Esophagus (tissue), 2 donors: Measurements from ENCODE around the gene SYP. TPM values are rescaled to one million over a fixed set of nuclear protein-coding genes. Genes with fewer than 3 reads are reported as not detected.

ENCODE experiments used
- H3K27ac ChIP-seq, 2 donors: one replicate each; pipeline ENCODE4 v1.5.1; 2013; ENCODE audit warnings: low read depth in 2 of 2, mild to moderate bottlenecking in 2 of 2, inconsistent platforms in 1 of 2, low read length in 1 of 2, moderate library complexity in 1 of 2
- H3K27me3 ChIP-seq, 2 donors: one replicate each; pipeline ENCODE4 v1.6.1; 2013; ENCODE audit warnings: low read length in 2 of 2, control low read depth in 1 of 2, mild to moderate bottlenecking in 1 of 2; ENCODE audit not compliant: insufficient read depth in 2 of 2, control insufficient read depth in 1 of 2
- H3K36me3 ChIP-seq, 2 donors: one replicate each; pipeline ENCODE4 v1.6.1; 2013; ENCODE audit warnings: low read length in 1 of 2; ENCODE audit not compliant: control insufficient read depth in 2 of 2, insufficient read depth in 2 of 2
- H3K4me1 ChIP-seq, 2 donors: one replicate each; pipeline ENCODE4 v1.6.1; 2013; ENCODE audit warnings: low read length in 1 of 2; ENCODE audit not compliant: control insufficient read depth in 2 of 2, insufficient read depth in 2 of 2
- H3K4me3 ChIP-seq, 2 donors: one replicate each; pipeline ENCODE4 v1.5.1; 2013; ENCODE audit warnings: low read length in 2 of 2, mild to moderate bottlenecking in 2 of 2, low read depth in 1 of 2, moderate library complexity in 1 of 2
- H3K9me3 ChIP-seq, 2 donors: one replicate each; pipeline ENCODE4 v1.6.1; 2013; ENCODE audit warnings: mild to moderate bottlenecking in 2 of 2, low read depth in 1 of 2, low read length in 1 of 2, moderate library complexity in 1 of 2; ENCODE audit not compliant: control insufficient read depth in 2 of 2, insufficient read depth in 1 of 2
- WGBS, 2 donors: extraction: QIAGEN DNeasy Blood & Tissue Kit; methylation state at CpG; one replicate each; pipeline ENCODE4 v1.1.7; 2013; 5-methylcytosine and 5-hydroxymethylcytosine counted together
- polyA plus RNA-seq, 2 donors: library from polyadenylated mRNA; stranded (reverse); fragments of 200-250 nt; gene quantifications; one replicate each; pipeline ENCODE4 v1.2.3, GENCODE V29; 2013
- donor health status: healthy with polysubstance abuse.
- donor health status: Bipolar disorder and iron deficiency.

Gene SYP
- polyA plus RNA-seq, 2 donors = 0.75 to 0.79 TPM

DNA sequence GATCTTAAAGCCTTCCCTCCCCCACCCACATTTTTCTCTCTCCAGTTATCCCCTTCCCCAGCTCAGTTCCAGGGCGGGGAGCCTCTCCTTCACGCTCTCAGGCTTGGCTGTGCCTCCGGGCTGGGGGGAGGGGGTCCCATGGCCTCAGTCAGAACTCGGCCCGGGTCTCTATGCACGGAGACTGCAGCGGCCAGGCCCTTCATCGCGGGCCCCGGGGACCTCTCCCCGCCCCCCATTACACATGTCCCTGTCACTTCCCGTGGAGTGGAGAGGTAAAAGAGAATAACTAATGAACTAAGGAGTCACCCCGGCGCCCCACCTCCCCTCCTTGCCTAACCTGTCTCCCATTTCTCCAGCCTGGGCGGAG lies 13.0 kb downstream of the SYP start:
- Histone ChIP-seq H3K4me1 (peaks cover 0 to 11% of the 10 kb centered on the region in 2 donors), H3K36me3 (peaks cover 0 to 3% of the 10 kb centered on the region in 2 donors), H3K27me3 (no peaks in the 10 kb centered on the region), H3K27ac (peak overlapping the region; percentile 88 to 95), H3K9me3 (peaks cover 0 to 2% of the 10 kb centered on the region in 2 donors), H3K4me3 (no peak overlapping the region)
- WGBS, 2 donors = 43 to 70% methylated on average over 15 of the region's 15 CpGs

DNA sequence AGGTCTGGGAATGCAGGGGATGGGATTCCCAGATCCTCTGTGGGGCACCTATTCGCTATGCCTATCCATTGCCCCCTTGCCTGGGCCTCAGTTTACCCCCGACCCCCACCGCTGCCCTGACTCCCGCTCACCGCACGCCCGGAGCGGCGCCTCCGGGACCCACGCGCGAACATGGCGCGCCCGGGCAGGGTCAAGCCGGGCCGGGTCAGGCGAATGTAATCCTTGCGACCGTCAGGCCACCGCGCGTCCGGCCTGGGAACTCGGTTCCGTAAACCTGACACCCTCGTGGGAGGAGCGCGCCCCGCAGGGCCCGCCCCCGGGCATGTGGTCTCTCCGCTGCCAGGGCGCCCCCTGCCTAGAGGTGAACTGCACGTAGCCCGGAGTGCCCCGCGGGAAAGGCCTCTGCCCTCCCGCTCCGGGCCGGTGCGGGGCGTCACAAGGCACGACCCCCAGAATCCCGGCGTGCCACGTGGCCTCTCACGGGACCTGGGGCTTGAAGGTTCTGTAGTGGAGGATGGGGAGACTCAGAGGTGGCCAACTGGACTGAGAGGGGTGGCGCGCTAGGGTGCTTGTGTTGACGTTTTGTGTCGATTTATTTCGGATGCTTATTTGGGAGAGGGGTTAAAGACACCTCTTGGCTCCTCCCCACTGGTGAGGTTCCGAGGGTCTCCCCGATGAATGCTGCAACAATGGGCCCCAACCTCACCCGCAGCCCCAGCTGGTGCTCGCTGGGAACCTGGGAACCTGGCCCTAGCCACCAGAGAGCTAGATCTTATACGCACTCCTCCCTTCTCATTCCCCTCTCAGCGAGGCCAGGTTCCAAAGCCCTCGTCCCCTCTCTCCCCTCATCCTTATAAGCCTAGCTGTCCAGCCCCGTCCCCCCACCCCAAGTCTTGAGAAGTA lies 13.6 kb downstream of the SYP start, which contains the start of gene PRICKLE3:
Gene PRICKLE3, minus strand, starts transcription at position 249 of the 903 bp plus-strand sequence. Its CDS starts 76 bp downstream, at position 173.
- H3K27me3 ChIP-seq = no peaks in the 10 kb centered on the region
- peak within 1 kb of the TSS; percentile 88 to 95 for H3K27ac ChIP-seq
- peak within 1 kb of the TSS; percentile 62 to 81 for H3K4me3 ChIP-seq
- H3K36me3 ChIP-seq = peaks cover 0 to 3% of the 10 kb centered on the region in 2 donors
- WGBS, 2 donors = 6 to 34% methylated on average over 56 to 62 of the region's 62 CpGs
- H3K9me3 ChIP-seq = no peaks in the 10 kb centered on the region
- H3K4me1 ChIP-seq = peaks cover 0 to 11% of the 10 kb centered on the region in 2 donors

DNA sequence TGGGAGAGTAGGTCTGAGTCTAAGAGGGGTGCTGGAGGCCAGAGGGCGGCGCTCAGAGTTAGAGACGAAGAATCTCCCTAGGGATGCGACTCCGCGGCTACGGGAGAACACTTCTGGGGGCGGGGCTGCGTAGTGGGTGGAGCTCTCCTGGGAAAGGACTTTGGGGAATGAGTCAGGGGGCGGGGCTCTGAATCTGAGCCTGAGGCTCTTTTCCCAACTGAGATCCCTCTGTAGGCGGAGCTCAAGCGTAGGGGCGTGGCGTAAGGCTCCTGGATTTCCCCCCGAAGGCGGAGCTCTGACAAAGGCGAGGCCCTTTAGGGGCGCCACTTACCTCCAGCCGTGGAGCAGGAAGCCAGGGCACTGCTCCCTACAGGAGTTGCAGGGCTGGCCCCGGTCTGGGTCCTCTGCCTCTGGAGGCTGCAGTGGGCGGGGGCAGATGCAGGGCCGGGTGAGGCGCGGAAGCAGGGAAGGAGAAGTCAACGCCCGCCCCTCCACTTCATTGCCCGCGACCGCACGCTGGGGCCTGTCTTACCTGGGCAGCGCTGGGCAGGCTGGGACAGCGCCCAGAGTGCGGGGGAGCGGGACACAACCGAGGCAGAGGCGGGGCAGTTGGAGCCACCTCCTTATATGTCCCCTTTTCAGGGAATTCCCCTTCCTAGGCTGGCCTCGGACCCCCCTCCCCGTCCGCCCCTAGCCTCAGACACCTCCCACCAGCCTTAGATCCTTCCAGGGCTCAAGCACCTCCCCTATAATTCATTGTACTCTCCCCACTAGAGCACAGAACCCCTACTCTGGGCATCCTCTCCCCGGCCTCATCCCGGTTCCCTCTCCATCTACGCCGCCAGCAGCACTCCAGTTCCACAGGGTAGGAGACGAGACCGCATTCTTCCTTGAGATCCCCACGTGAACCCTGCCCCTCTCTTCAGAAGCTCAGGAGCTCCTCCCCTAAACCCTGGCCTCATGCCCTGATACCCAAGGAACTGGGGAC lies 15.4 kb downstream of the SYP start:
- H3K27ac ChIP-seq = peak overlapping the region; percentile 88 to 95
- H3K9me3 ChIP-seq = no peaks in the 10 kb centered on the region
- WGBS, 2 donors = 6 to 40% methylated on average over 39 to 46 of the region's 46 CpGs
- peaks cover 0 to 11% of the 10 kb centered on the region in 2 donors for H3K4me1 ChIP-seq
- H3K27me3 ChIP-seq = no peaks in the 10 kb centered on the region
- H3K4me3 ChIP-seq = peak overlapping the region; percentile 62 to 81
- H3K36me3 ChIP-seq = peaks cover 0 to 7% of the 10 kb centered on the region in 2 donors

DNA sequence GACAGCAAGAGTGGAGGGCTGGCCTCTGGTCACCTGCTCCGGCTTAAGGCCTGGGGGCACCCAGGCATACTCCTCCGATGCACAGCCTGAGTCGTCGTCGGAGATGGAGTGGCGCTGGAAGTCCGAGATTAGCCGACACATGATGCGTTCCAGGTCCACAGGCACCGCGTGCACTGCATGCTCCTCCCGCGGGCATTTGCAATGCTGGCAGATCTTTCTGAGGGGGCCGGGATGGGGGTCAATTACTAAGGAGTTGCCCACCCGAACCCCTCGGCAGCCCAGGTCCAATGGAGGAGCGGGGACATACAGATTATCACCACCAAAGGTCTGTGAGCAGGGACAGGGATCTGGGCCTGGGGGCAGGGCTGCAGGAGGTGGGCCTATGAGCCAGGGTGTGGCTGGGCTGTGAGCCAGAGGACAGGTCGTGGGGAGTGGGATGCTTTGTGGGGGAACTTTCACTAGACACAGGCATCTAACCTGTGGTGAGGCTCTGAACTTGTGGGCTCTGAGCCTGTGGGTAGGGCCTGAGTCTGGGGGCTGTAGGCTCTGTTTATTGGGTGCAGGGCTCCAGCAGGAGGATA lies 16.2 kb downstream of the SYP start:
- Histone ChIP-seq H3K4me1 (peaks cover 0 to 11% of the 10 kb centered on the region in 2 donors), H3K27ac (peak overlapping the region in 1 of 2 donors; percentile 88), H3K4me3 (peak overlapping the region in 1 of 2 donors; percentile 14), H3K36me3 (peaks cover 0 to 13% of the 10 kb centered on the region in 2 donors), H3K9me3 (no peaks in the 10 kb centered on the region), H3K27me3 (no peaks in the 10 kb centered on the region)
- 74 to 83% methylated on average over 18 of the region's 18 CpGs for WGBS, 2 donors

DNA sequence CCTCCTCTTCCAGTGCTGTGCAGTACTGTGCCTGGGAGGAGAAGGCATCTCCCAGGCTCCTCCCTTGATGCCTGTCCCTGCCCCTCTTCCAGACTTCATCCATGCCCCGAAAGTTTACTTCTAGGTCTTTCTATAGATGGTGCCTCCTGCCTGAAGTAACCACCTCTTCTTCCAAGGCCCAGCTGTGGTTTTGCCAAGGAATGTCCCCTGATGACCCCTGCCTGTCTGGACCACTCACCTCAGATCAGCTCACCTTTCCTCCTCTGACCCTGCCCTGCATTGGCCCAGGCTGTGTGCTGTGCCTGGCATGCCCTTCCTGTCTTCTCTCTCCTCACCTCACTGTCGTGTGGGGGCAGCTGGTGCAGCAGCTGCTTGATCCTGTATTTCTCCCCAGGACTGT lies 20.6 kb downstream of the SYP start:
- peaks cover 0 to 28% of the 10 kb centered on the region in 2 donors for H3K36me3 ChIP-seq
- no peaks in the 10 kb centered on the region for H3K27me3 ChIP-seq
- H3K9me3 ChIP-seq = no peaks in the 10 kb centered on the region
- H3K27ac ChIP-seq = no peak overlapping the region
- H3K4me3 ChIP-seq = no peak overlapping the region
- 75 to 92% methylated on average over 2 of the region's 2 CpGs for WGBS, 2 donors
- peaks cover 0 to 12% of the 10 kb centered on the region in 2 donors for H3K4me1 ChIP-seq

DNA sequence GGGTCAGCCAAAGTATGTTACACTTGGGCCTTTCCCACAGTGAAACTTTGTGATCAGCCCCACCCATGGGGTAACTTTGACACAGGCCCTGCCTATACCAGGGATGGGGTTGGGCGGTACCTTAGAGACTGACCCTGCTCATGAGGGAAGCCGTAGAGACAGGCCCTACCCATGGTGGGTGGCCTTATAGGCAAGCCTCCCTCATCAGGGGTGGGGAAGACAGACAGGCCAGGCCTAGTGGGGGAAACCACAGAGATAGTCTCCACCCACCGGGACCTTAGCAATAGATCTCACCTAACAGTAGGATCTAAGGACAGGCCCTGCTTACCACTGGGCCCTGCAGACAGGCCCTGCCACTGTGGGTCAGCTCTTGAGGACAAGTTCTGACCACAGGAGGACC lies 21.5 kb downstream of the SYP start:
- 73 to 85% methylated on average over 3 of the region's 3 CpGs for WGBS, 2 donors
- Histone ChIP-seq H3K27ac (peak overlapping the region in 1 of 2 donors; percentile 78), H3K36me3 (peaks cover 0 to 29% of the 10 kb centered on the region in 2 donors)

GRCh38 chrX:49177873-49178480 lies 22.0 kb downstream of the SYP start:
- Histone ChIP-seq H3K27me3 (no peaks in the 10 kb centered on the region), H3K4me1 (peaks cover 0 to 11% of the 10 kb centered on the region in 2 donors), H3K36me3 (peaks cover 0 to 32% of the 10 kb centered on the region in 2 donors), H3K9me3 (no peaks in the 10 kb centered on the region), H3K4me3 (no peak overlapping the region), H3K27ac (peak overlapping the region; percentile 78 to 83)
- 77 to 89% methylated on average over 23 of the region's 23 CpGs for WGBS, 2 donors

More for the DNA sequence above, 21.5 kb downstream of the SYP start:
- Histone ChIP-seq H3K4me3 (no peak overlapping the region), H3K9me3 (no peaks in the 10 kb centered on the region), H3K4me1 (peaks cover 0 to 12% of the 10 kb centered on the region in 2 donors), H3K27me3 (no peaks in the 10 kb centered on the region)

DNA sequence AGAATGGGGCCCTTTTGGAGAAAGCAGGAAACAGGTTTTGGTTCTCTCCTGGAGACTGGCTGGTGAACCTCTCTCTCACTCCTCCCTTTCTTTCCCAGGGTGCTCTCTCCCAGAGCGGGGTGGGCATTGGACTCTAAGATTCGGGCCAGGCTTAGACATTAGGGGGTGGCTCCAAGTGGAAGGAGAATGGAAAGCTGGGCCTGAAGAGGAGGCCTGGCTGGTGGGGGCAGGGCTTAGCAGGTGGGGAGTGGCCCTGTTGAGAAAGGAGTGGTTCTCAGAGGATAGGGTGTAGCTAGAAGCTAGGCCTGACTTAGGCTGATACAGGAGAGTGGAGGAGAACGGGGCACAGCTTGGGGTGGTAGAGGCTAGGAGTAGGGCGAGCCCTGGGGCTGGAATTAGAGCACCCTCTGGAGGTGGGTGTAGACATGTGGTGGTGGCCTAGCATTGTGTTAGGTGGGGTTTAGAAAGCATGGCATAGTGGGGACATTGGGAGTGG lies 22.6 kb downstream of the SYP start:
- WGBS, 2 donors = 40 to 64% methylated on average over 4 of the region's 4 CpGs
- Histone ChIP-seq H3K27ac (peak overlapping the region; percentile 78 to 83), H3K9me3 (no peaks in the 10 kb centered on the region), H3K27me3 (no peaks in the 10 kb centered on the region), H3K36me3 (peaks cover 0 to 31% of the 10 kb centered on the region in 2 donors), H3K4me3 (no peak overlapping the region), H3K4me1 (peaks cover 0 to 11% of the 10 kb centered on the region in 2 donors)
